Esophagus muscularis mucosa (tissue), 4 donors: Measurements from ENCODE around the gene ZNF197. TPM values are rescaled to one million over a fixed set of nuclear protein-coding genes. Genes with fewer than 3 reads are reported as not detected.
A peak's percentile ranks its signal among the peaks of the same experiment; 100 is the strongest.

ENCODE experiments used
- DNase-seq: peaks from one replicate; pipeline ENCODE4 v3.0.0-alpha.2; 2017; ENCODE audit errors: extremely low spot score
- H3K27ac ChIP-seq, 4 donors: fragments of 200-600 bp; sonication (generic); replicated peaks in 1 of 4; 1 replicate in 3 of 4; 2 replicates in 1 of 4; pipeline ENCODE4 v1.5.1; 2016 to 2019; ENCODE audit warnings: mild to moderate bottlenecking in 1 of 4
- H3K27me3 ChIP-seq, 4 donors: fragments of 200-600 bp; sonication (generic); one replicate each; pipeline versions ENCODE4 v1.5.1 to v1.6.0; 2016 to 2019
- H3K36me3 ChIP-seq, 4 donors: fragments of 200-600 bp; sonication (generic); one replicate each; pipeline ENCODE4 v1.5.1; 2016 to 2019
- H3K4me1 ChIP-seq, 4 donors: fragments of 200-600 bp; sonication (generic); one replicate each; pipeline ENCODE4 v1.5.1; 2016 to 2019
- H3K4me3 ChIP-seq, 4 donors: fragments of 200-600 bp; sonication (generic); 1 replicate in 2 of 4; 2 replicates in 2 of 4; pipeline ENCODE4 v1.5.1; 2016 to 2019; ENCODE audit warnings: mild to moderate bottlenecking in 4 of 4, moderate library complexity in 1 of 4
- H3K9me3 ChIP-seq, 4 donors: fragments of 200-600 bp; sonication (generic); 1 replicate in 3 of 4; 2 replicates in 1 of 4; pipeline ENCODE4 v1.5.1; 2016 to 2019
- CTCF ChIP-seq, 3 experiments: fragments of 200-600 bp in 2 of 3; fragments of 450-650 bp in 1 of 3; sonication (generic) in 2 of 3; IDR thresholded peaks; one replicate each; pipeline ENCODE4 v1.5.1; 2017 to 2019; ENCODE audit warnings: antibody characterized with exemption in 3 of 3, mild to moderate bottlenecking in 2 of 3, moderate library complexity in 1 of 3
- EP300 ChIP-seq: sonication (generic); formaldehyde crosslinking; IDR thresholded peaks from one replicate; pipeline ENCODE4 v1.6.1; 2017; ENCODE audit warnings: antibody characterized with exemption
- POLR2A ChIP-seq: fragments of 450-650 bp; IDR thresholded peaks from one replicate; pipeline ENCODE4 v1.6.1; 2017; ENCODE audit warnings: antibody characterized with exemption, moderate library complexity, mild to moderate bottlenecking, low read depth
- POLR2AphosphoS5 ChIP-seq, 2 donors: sonication (generic); formaldehyde crosslinking; IDR thresholded peaks; one replicate each; pipeline ENCODE4 v1.6.1; 2017; ENCODE audit warnings: antibody characterized with exemption in 2 of 2
- WGBS: methylation state at CpG from one replicate; pipeline ENCODE4 v1.1.5; 2018; 5-methylcytosine and 5-hydroxymethylcytosine counted together
- intact Hi-C: fragments of 100-400 bp; cut with DNase I; formaldehyde crosslinking; loops from one replicate; pipeline ENCODE4 v1.15.1; 2023
- total RNA-seq, 4 donors: library from RNA; depleted of rRNA; stranded (reverse); fragments of >200 nt; gene quantifications; one replicate each; pipeline versions ENCODE4 v1.1.0 to v1.2.1, GENCODE V29; 2016

ZNF197 gene
- total RNA-seq, 4 donors from 2014 or later, result 16.3 to 22.8 (median 16.6) TPM

GRCh38 chr3:44649709-44650108 lies 24.9 kb downstream of the ZNF197 start:
- no peak for DNase-seq
- Histone ChIP-seq H3K4me3 (peak overlapping the region in 1 of 4 donors; percentile 92), H3K27me3 (no peaks in the 10 kb centered on the region), H3K27ac (no peak overlapping the region), H3K4me1 (peaks cover 8 to 19% (median 13%) of the 10 kb centered on the region in 4 donors), H3K36me3 (peaks cover 21 to 41% (median 38%) of the 10 kb centered on the region in 4 donors), H3K9me3 (no peaks in the 10 kb centered on the region)
- WGBS, result 98% methylated on average over 1 of the region's 1 CpG
- TF ChIP-seq POLR2AphosphoS5 (IDR thresholded peaks at IDR 0.05) (no peak), CTCF (IDR thresholded peaks at IDR 0.05) (no peak), EP300 (no peak), POLR2A (no peak)
- intact Hi-C loops, result loop anchor here (10.0 kb wide), 1 partner anchor 75 kb away; the partner anchor contains the start of gene ZNF501

DNA sequence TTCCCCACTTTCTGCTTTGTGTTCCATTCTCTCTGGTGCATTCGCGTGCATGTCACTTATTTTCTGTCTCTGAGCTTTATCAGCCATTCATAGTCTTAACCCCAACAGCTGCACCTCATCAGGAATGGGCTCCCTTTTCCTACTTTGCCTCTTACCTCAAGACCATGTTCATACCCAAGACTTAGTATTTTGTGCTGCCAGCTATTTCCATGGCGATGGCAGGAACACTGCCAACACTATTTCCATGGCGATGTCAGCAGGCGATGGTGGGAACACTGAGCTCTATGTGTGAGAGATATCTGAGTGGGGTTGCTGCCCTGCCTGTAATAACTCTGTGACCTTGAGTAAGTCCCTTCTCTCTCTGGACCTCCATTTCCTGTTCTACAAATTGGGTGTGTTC lies 29.2 kb downstream of the ZNF197 start:
- Histone ChIP-seq H3K4me1 (peaks cover 5 to 11% (median 8%) of the 10 kb centered on the region in 4 donors), H3K4me3 (no peak overlapping the region), H3K9me3 (peaks cover 0 to 18% (median 9%) of the 10 kb centered on the region in 4 donors), H3K36me3 (peaks cover 45 to 85% (median 73%) of the 10 kb centered on the region in 4 donors), H3K27me3 (no peaks in the 10 kb centered on the region), H3K27ac (no peak overlapping the region)
- DNase-seq, result no peak
- intact Hi-C loops, result no loop called here
- TF ChIP-seq CTCF (IDR thresholded peaks at IDR 0.05), result no peak
- WGBS, result 91% methylated on average over 5 of the region's 5 CpGs

- H3K27ac ChIP-seq, result no peak overlapping the region
- intact Hi-C loops, result no loop called here
- H3K4me1 ChIP-seq, result peaks cover 0 to 3% (median 0%) of the 10 kb centered on the region in 4 donors
- H3K36me3 ChIP-seq, result peaks cover 33 to 75% (median 64%) of the 10 kb centered on the region in 4 donors
- H3K4me3 ChIP-seq, result no peak overlapping the region
- TF ChIP-seq POLR2A, result no peak
- no peak for TF ChIP-seq CTCF (IDR thresholded peaks at IDR 0.05)
- no peak for TF ChIP-seq EP300
- 98% methylated on average over 7 of the region's 7 CpGs for WGBS
- H3K27me3 ChIP-seq, result no peaks in the 10 kb centered on the region
- H3K9me3 ChIP-seq, result peaks cover 0 to 29% (median 21%) of the 10 kb centered on the region in 4 donors
- DNase-seq, result no peak
Measured at GRCh38 chr3:44659015-44659414, 34.2 kb downstream of the ZNF197 start.

DNA sequence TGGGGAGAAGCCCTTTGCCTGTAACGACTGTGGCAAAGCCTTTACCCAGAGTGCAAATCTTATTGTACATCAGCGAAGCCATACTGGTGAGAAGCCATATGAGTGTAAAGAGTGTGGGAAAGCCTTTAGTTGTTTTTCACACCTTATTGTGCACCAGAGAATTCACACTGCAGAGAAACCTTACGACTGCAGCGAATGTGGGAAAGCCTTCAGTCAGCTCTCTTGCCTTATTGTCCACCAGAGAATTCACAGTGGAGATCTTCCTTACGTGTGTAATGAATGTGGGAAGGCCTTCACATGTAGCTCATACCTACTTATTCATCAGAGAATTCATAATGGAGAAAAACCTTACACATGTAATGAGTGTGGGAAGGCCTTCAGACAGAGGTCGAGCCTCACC lies 34.6 kb downstream of the ZNF197 start:
- H3K36me3 ChIP-seq, result peaks cover 33 to 70% (median 61%) of the 10 kb centered on the region in 4 donors
- WGBS, result 98% methylated on average over 6 of the region's 6 CpGs

More for the DNA sequence above, 34.6 kb downstream of the ZNF197 start:
- intact Hi-C loops, result no loop called here
- H3K4me1 ChIP-seq, result peaks cover 0 to 3% (median 0%) of the 10 kb centered on the region in 4 donors
- peaks cover 0 to 29% (median 21%) of the 10 kb centered on the region in 4 donors for H3K9me3 ChIP-seq
- no peak for DNase-seq
- no peak overlapping the region for H3K27ac ChIP-seq
- H3K4me3 ChIP-seq, result no peak overlapping the region
- H3K27me3 ChIP-seq, result no peaks in the 10 kb centered on the region
- TF ChIP-seq EP300, result no peak
- TF ChIP-seq CTCF (IDR thresholded peaks at IDR 0.05), result no peak
- no peak for TF ChIP-seq POLR2AphosphoS5 (IDR thresholded peaks at IDR 0.05)
- no peak for TF ChIP-seq POLR2A
